Measurements from ENCODE around the gene B3GLCT.

DNA sequence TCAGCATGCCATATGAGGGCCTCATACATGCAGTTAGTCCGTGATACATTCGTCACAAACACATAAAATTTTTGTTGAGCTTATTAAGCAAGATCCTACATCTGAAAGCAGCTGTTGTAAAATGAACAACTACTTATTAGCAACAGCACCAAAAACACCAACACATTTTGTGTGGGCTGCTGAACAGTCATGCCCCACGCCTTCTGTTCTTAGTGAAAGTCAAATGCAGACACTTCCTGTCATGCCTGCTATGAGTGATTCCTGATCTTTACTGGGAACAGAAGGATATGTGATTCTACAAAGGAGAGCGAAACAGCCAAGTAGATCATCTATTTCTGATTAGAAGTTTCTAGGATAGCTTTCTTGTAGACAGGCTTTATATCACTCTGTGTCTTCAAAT is 4.2 kb upstream of the B3GLCT start:
- TF ChIP-seq TAF1 (IDR thresholded peaks at IDR 0.05; ENCODE audit: borderline replicate concordance, low read depth, low read length): no peak
- TF ChIP-seq POLR2A (IDR thresholded peaks at IDR 0.05; ENCODE audit: low read depth, low read length): no peak
